Osteoblast (primary cell): Measurements from ENCODE around the gene MIGA1. TPM values are rescaled to one million over a fixed set of nuclear protein-coding genes. Genes with fewer than 3 reads are reported as not detected.

Source experiments
- DNase-seq: peaks from one replicate; pipeline ENCODE4 v3.0.0; 2011; ENCODE audit warnings: low spot score, mixed read lengths; ENCODE audit not compliant: insufficient read length; ENCODE audit errors: missing footprints
- H2AFZ ChIP-seq: 2 replicates; pipeline ENCODE4 v1.6.0; 2011; ENCODE audit warnings: mild to moderate bottlenecking, low read length
- H3K27ac ChIP-seq: 2 replicates; pipeline ENCODE4 v1.5.1; 2011; ENCODE audit warnings: mild to moderate bottlenecking, low read depth, low read length, moderate library complexity
- H3K27me3 ChIP-seq: 2 replicates; pipeline ENCODE4 v1.6.0; 2012; ENCODE audit warnings: mild to moderate bottlenecking, control low read depth, inconsistent platforms, low read length, moderate library complexity; ENCODE audit not compliant: insufficient read depth
- H3K36me3 ChIP-seq: 2 replicates; pipeline ENCODE4 v1.5.1; 2011; ENCODE audit warnings: mild to moderate bottlenecking, low read length, control low read depth, moderate library complexity; ENCODE audit not compliant: insufficient read depth
- H3K4me1 ChIP-seq: 2 replicates; pipeline ENCODE4 v1.5.1; 2011; ENCODE audit warnings: mild to moderate bottlenecking, low read length, control low read depth, moderate library complexity; ENCODE audit not compliant: insufficient read depth
- H3K4me2 ChIP-seq: 2 replicates; pipeline ENCODE4 v1.6.0; 2011; ENCODE audit warnings: mild to moderate bottlenecking, low read length; ENCODE audit not compliant: insufficient read depth
- H3K4me3 ChIP-seq: fragments of 200-600 bp; sonication (generic); 3 replicates; pipeline ENCODE4 v1.5.1; 2012; ENCODE audit warnings: mild to moderate bottlenecking, low read length, inconsistent platforms; ENCODE audit not compliant: insufficient read depth
- H3K79me2 ChIP-seq: 2 replicates; pipeline ENCODE4 v1.6.0; 2012; ENCODE audit warnings: mild to moderate bottlenecking, low read length, control low read depth, inconsistent platforms; ENCODE audit not compliant: insufficient read depth
- H3K9me3 ChIP-seq: 2 replicates; pipeline ENCODE4 v1.5.1; 2011; ENCODE audit warnings: low read depth, low read length, control low read depth
- H4K20me1 ChIP-seq: 2 replicates; pipeline ENCODE4 v1.6.0; 2012; ENCODE audit warnings: mild to moderate bottlenecking, low read length, control low read depth; ENCODE audit not compliant: insufficient read depth
- CTCF ChIP-seq: IDR thresholded peaks from 2 replicates; pipeline ENCODE4 v1.5.1; 2011; ENCODE audit warnings: mild to moderate bottlenecking, low read depth, low read length, moderate library complexity; ENCODE audit errors: extremely low read depth
- total RNA-seq: library from RNA; depleted of rRNA; stranded (reverse); fragments of >200 nt; gene quantifications from 2 replicates; pipeline ENCODE4 v1.2.3, GENCODE V29; 2012

The MIGA1 gene
- total RNA-seq, 1 donor, result 13.8 TPM

- Histone ChIP-seq H4K20me1 (no peaks in the 10 kb centered on the region), H3K4me3 (no peak overlapping the region), H3K4me1 (peaks cover 5% of the 10 kb centered on the region), H3K27ac (no peak overlapping the region), H3K27me3 (no peaks in the 10 kb centered on the region), H3K79me2 (no peaks in the 10 kb centered on the region), H3K9me3 (no peaks in the 10 kb centered on the region), H3K4me2 (no peak overlapping the region), H2AFZ (no peak overlapping the region), H3K36me3 (peaks cover 19% of the 10 kb centered on the region)
- TF ChIP-seq CTCF, result no peak
- peak; percentile 35 for DNase-seq
Observed at GRCh38 chr1:77866296-77866695, 86.8 kb downstream of the MIGA1 start.

- Histone ChIP-seq H3K4me3 (no peak overlapping the region), H3K36me3 (peaks cover 11% of the 10 kb centered on the region), H3K4me1 (peaks cover 3% of the 10 kb centered on the region), H3K4me2 (no peak overlapping the region), H4K20me1 (no peaks in the 10 kb centered on the region), H2AFZ (no peak overlapping the region), H3K27me3 (no peaks in the 10 kb centered on the region), H3K9me3 (no peaks in the 10 kb centered on the region), H3K79me2 (no peaks in the 10 kb centered on the region), H3K27ac (no peak overlapping the region)
- TF ChIP-seq CTCF, result no peak
- DNase-seq, result no peak
Observed at GRCh38 chr1:77872645-77873044, 93.2 kb downstream of the MIGA1 start.

- Histone ChIP-seq H2AFZ (no peak overlapping the region), H3K4me1 (peaks cover 3% of the 10 kb centered on the region), H3K27ac (no peak overlapping the region), H3K27me3 (no peaks in the 10 kb centered on the region), H4K20me1 (no peaks in the 10 kb centered on the region), H3K36me3 (peaks cover 4% of the 10 kb centered on the region), H3K4me3 (no peak overlapping the region), H3K79me2 (no peaks in the 10 kb centered on the region), H3K9me3 (no peaks in the 10 kb centered on the region), H3K4me2 (no peak overlapping the region)
- TF ChIP-seq CTCF, result no peak
- DNase-seq, result no peak
Observed at GRCh38 chr1:77873461-77873860, 94.0 kb downstream of the MIGA1 start.

- no peak for TF ChIP-seq CTCF
- Histone ChIP-seq H3K4me3 (no peak overlapping the region), H3K27me3 (no peaks in the 10 kb centered on the region), H3K4me2 (no peak overlapping the region), H2AFZ (no peak overlapping the region), H4K20me1 (no peaks in the 10 kb centered on the region), H3K4me1 (peaks cover 3% of the 10 kb centered on the region), H3K36me3 (no peaks in the 10 kb centered on the region), H3K9me3 (no peaks in the 10 kb centered on the region), H3K27ac (no peak overlapping the region), H3K79me2 (no peaks in the 10 kb centered on the region)
- peak; percentile 62 for DNase-seq
Observed at GRCh38 chr1:77874804-77875445, 95.5 kb downstream of the MIGA1 start.
